Measurements from ENCODE around the gene NCEH1. TPM values are rescaled to one million over a fixed set of nuclear protein-coding genes. Genes with fewer than 3 reads are reported as not detected.
"Not testable (repeated sequence)": the region's sequence is repeated elsewhere in the genome, so short reads cannot be mapped to it uniquely, and the experiment has no call there.

The NCEH1 gene
- total and polyA plus RNA-seq, 10 of the 15 experiments (the other 5 are each of a cell fraction or from before 2014, with no cell fraction given) = 1.8 to 8.1 (median 4.5) TPM

DNA sequence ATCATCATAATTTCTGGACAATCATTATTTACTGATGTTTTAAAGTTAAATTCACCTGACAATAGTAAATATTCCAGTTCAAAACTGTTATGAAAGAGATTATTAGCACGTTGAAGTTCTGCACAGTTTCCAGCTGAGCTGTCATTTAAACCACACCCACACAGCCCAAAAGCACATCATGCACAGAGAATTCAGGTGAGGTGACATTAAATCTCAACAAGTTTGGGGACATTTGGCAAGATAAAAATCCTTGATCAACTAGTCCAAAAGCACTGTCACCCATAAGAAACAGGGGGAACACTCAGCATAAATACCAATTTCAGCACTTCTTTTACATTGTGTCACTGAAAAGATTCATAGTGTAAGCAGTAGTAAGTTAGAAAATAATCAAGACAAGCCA is 6.9 kb downstream of the NCEH1 start (continued):
- TF ChIP-seq, protein P1, sequence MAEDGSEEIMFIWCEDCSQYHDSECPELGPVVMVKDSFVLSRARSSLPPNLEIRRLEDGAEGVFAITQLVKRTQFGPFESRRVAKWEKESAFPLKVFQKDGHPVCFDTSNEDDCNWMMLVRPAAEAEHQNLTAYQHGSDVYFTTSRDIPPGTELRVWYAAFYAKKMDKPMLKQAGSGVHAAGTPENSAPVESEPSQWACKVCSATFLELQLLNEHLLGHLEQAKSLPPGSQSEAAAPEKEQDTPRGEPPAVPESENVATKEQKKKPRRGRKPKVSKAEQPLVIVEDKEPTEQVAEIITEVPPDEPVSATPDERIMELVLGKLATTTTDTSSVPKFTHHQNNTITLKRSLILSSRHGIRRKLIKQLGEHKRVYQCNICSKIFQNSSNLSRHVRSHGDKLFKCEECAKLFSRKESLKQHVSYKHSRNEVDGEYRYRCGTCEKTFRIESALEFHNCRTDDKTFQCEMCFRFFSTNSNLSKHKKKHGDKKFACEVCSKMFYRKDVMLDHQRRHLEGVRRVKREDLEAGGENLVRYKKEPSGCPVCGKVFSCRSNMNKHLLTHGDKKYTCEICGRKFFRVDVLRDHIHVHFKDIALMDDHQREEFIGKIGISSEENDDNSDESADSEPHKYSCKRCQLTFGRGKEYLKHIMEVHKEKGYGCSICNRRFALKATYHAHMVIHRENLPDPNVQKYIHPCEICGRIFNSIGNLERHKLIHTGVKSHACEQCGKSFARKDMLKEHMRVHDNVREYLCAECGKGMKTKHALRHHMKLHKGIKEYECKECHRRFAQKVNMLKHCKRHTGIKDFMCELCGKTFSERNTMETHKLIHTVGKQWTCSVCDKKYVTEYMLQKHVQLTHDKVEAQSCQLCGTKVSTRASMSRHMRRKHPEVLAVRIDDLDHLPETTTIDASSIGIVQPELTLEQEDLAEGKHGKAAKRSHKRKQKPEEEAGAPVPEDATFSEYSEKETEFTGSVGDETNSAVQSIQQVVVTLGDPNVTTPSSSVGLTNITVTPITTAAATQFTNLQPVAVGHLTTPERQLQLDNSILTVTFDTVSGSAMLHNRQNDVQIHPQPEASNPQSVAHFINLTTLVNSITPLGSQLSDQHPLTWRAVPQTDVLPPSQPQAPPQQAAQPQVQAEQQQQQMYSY (CRISPR knock-in tag; IDR thresholded peaks at IDR 0.05) = no peak
- TF ChIP-seq TBL1XR1 (IDR thresholded peaks at IDR 0.05; ENCODE audit: low read depth, low read length) (no peak), ZZZ3 (IDR thresholded peaks at IDR 0.05; ENCODE audit: control insufficient read depth, insufficient read length, low read depth) (no peak), SP1 (IDR thresholded peaks at IDR 0.05; ENCODE audit: low read depth, low read length) (no peak), BACH1 (IDR thresholded peaks at IDR 0.05; ENCODE audit: borderline replicate concordance) (no peak), CBFB (IDR thresholded peaks at IDR 0.05; ENCODE audit: low read depth) (no peak), ZNF217 (IDR thresholded peaks at IDR 0.05) (no peak), RAD51 (IDR thresholded peaks at IDR 0.05) (no peak)
- TF ChIP-seq, protein P2, sequence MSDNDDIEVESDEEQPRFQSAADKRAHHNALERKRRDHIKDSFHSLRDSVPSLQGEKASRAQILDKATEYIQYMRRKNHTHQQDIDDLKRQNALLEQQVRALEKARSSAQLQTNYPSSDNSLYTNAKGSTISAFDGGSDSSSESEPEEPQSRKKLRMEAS (IDR thresholded peaks at IDR 0.05; ENCODE audit: low read depth, low read length) = no peak

DNA sequence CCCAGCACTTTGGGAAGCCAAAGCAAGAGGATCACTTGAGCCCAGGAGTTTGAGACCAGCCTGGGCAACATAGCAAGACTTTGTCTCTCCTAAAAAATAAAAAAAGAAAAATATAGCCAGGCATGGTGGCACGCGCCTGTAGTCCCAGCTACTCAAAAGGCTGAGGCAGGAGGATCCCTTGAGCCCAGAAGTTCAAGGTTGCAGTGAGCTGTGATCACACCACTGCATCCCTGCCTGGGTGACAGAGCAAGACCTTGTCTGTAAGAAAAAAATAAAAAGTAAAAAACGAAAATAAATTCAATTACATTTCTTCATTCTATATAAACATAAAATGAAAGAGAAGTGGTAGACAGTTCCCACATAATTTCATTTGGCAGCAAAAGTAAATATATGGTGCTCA is 8.1 kb downstream of the NCEH1 start:
- H3K27ac ChIP-seq (ENCODE audit: control insufficient read depth, insufficient read depth); H3K4me3 ChIP-seq; H3K4me2 ChIP-seq (ENCODE audit: control insufficient read depth, insufficient read depth); H3K9ac ChIP-seq (ENCODE audit: control insufficient read depth, insufficient read depth, low read length); H3K9me3 ChIP-seq (replicated peaks; ENCODE audit: control insufficient read depth, insufficient read depth, low read length); H3K27me3 ChIP-seq (replicated peaks in 1 of 2; ENCODE audit: control insufficient read depth in 2 of 2, insufficient read depth in 2 of 2, low read length in 1 of 2); H3K36me3 ChIP-seq (ENCODE audit: control insufficient read depth in 2 of 2, insufficient read depth in 2 of 2, low read length in 1 of 2); H4K20me1 ChIP-seq (ENCODE audit: control insufficient read depth, insufficient read depth); H3K79me2 ChIP-seq (ENCODE audit: control insufficient read depth, insufficient read depth, low read length); H2AFZ ChIP-seq (ENCODE audit: control insufficient read depth, low read depth, low read length); RAD21 ChIA-PET (ENCODE audit: unreplicated experiment); DNase-seq (ENCODE audit: low read depth, low spot score); intact Hi-C loops (cut with micrococcal nuclease; ENCODE audit: unreplicated experiment); in situ Hi-C loops (cut with MboI); BruUV-seq (replicated peaks); ATAC-seq; FAIRE-seq; H3K4me1 ChIP-seq (ENCODE audit: control insufficient read depth, insufficient read depth, low read length): not testable (repeated sequence)
- POLR2A ChIA-PET = interaction anchor here (0.7 kb wide), 1 partner anchor 10 kb away, joined by 3 read pairs; no protein-coding TSS in a partner anchor
- 71% methylated on average over 3 of the region's 3 CpGs for WGBS (ENCODE audit: insufficient coverage, insufficient replicate concordance, low lambda C conversion rate, missing lambda C conversion rate)
- SMC1A ChIA-PET (ENCODE audit: uncharacterized antibody, unreplicated experiment) = interaction anchor here (3.9 kb wide), 1 partner anchor 11 kb away, joined by 19 read pairs; no protein-coding TSS in a partner anchor
- CTCF ChIA-PET = interaction anchor here (0.8 to 1.3 kb wide), 3 partner anchors 10 to 35 kb away, joined by 3 to 8 read pairs (median 5); no protein-coding TSS in a partner anchor
